GM13977 (cell line): ENCODE results near the gene SLCO2A1.

Experiments
- DNase-seq: peaks from one replicate; pipeline ENCODE4 v3.0.0; 2012; ENCODE audit warnings: low spot score
- CTCF ChIP-seq: IDR thresholded peaks from 2 replicates; pipeline ENCODE4 v1.5.1; 2012; ENCODE audit warnings: mild to moderate bottlenecking, control low read depth; ENCODE audit not compliant: insufficient read depth; ENCODE audit errors: extremely low read depth, missing control alignments
- in situ Hi-C: fragments of 300-500 bp; cut with MboI; formaldehyde crosslinking; loops from one replicate; pipeline ENCODE4 v1.12.0; 2022; ENCODE audit warnings: low sequenced_read_pairs, low pct_unique_long_range_greater_than_20kb, mixed read lengths, inconsistent platforms; ENCODE audit not compliant: unreplicated experiment

SLCO2A1 gene

GRCh38 chr3:134029734-134030378 is at the start of gene SLCO2A1:
Gene SLCO2A1, minus strand, starts transcription at chr3:134029925. Its CDS starts 123 bp downstream, at chr3:134029802.
- DNase-seq = peak; percentile 41
- no peak for TF ChIP-seq CTCF
- in situ Hi-C loops = no loop called here

DNA sequence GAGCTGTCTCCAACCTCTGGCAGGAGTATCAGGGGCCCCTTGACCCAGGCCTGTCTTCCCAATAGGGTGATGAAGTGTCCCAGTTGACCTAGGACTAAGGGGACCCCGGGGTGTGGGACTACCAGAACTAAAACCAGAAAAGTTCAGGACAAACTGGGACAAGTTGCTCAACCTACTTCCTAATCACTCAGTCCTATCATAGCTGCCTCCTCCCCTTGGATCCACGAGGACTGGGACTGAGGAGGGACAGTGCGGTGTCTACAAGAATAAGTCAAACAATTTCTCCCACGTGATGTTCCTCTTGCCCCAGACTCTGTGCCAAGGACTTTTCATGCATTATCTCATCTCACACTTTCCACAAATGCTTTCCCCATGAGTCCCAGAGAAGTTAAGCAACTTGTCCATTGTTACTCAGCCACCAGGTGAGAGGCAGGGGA is 49.4 kb upstream of the SLCO2A1 start:
- DNase-seq = no peak
- no peak for TF ChIP-seq CTCF
- in situ Hi-C loops = no loop called here

GRCh38 chr3:134078169-134078831 is 48.6 kb upstream of the SLCO2A1 start:
- no peak for TF ChIP-seq CTCF
- in situ Hi-C loops = no loop called here
- DNase-seq = no peak

DNA sequence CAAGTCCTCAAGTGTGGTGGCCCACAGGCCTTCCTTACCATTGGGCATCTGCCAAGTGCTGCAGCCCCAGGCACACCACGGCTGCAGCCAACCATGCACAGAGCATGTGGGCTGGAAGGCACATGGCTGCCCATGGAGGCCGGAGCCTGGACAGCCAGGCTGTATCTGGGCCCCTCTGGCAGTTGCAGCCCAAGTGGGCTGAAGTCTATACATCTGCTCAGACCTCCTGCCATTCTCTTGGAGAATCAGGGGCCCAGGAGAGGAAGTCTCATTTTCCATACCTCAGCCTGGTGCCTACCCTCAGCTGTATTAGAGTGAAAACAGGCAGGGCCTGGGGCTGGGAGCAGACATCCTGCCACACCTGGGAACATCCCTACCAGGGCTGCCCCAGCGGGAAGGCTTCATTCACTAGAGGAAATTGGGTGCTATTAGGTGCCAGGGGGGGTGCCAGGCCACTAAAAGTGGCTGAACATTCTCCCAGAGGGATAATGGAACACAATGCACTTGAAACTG is 48.0 kb upstream of the SLCO2A1 start:
- DNase-seq = no peak
- in situ Hi-C loops = no loop called here
- TF ChIP-seq CTCF = no peak

GRCh38 chr3:134076851-134077250 is 47.1 kb upstream of the SLCO2A1 start:
- no peak for DNase-seq
- no peak for TF ChIP-seq CTCF
- in situ Hi-C loops = no loop called here

- no peak for TF ChIP-seq CTCF
- no peak for DNase-seq
- in situ Hi-C loops = no loop called here
These were observed 46.1 kb upstream of the SLCO2A1 start for GRCh38 chr3:134075846-134076245.
